Parathyroid adenoma (tissue), 2 donors: ENCODE measurements around the gene ERP29.

ENCODE experiments used
- H2AFZ ChIP-seq: fragments of 300-600 bp; sonication (generic); one replicate; pipeline ENCODE4 v1.7.0; 2017; ENCODE audit warnings: antibody characterized with exemption, mild to moderate bottlenecking
- H3K27ac ChIP-seq: fragments of 300-600 bp; sonication (generic); one replicate; pipeline ENCODE4 v1.7.0; 2017
- H3K27me3 ChIP-seq: fragments of 300-600 bp; sonication (generic); one replicate; pipeline ENCODE4 v1.7.0; 2017; ENCODE audit warnings: low read length; ENCODE audit not compliant: control insufficient read depth, insufficient read depth
- H3K36me3 ChIP-seq: fragments of 300-600 bp; sonication (generic); one replicate; pipeline ENCODE4 v1.7.0; 2017; ENCODE audit warnings: low read length; ENCODE audit not compliant: control insufficient read depth, insufficient read depth
- H3K4me1 ChIP-seq: fragments of 300-600 bp; sonication (generic); one replicate; pipeline ENCODE4 v1.7.0; 2017; ENCODE audit warnings: control low read depth
- H3K4me2 ChIP-seq: fragments of 300-600 bp; sonication (generic); one replicate; pipeline ENCODE4 v1.7.0; 2017; ENCODE audit warnings: low read length
- H3K4me3 ChIP-seq: fragments of 300-600 bp; sonication (generic); one replicate; pipeline ENCODE4 v1.7.0; 2017; ENCODE audit warnings: low read depth, low read length
- H3K79me2 ChIP-seq: fragments of 300-600 bp; sonication (generic); one replicate; pipeline ENCODE4 v1.7.0; 2017; ENCODE audit warnings: control low read depth
- H3K9ac ChIP-seq: fragments of 300-600 bp; sonication (generic); one replicate; pipeline ENCODE4 v1.7.0; 2017; ENCODE audit warnings: mild to moderate bottlenecking
- H3K9me3 ChIP-seq: fragments of 300-600 bp; sonication (generic); one replicate; pipeline ENCODE4 v1.7.0; 2017; ENCODE audit warnings: low read length; ENCODE audit not compliant: control insufficient read depth
- CTCF ChIP-seq: fragments of 300-600 bp; sonication (generic); IDR thresholded peaks from one replicate; pipeline ENCODE4 v1.7.0; 2017; ENCODE audit warnings: antibody characterized with exemption, mild to moderate bottlenecking
- donor health status: primary hyperparathyroidism.

ERP29 gene

GRCh38 chr12:112013601-112014402, 576 bp downstream of the ERP29 start:
- peak overlapping the region; percentile 72 for H3K4me2 ChIP-seq
- H3K9ac ChIP-seq, result no peak overlapping the region
- peaks cover 30% of the 10 kb centered on the region for H3K79me2 ChIP-seq
- H3K27me3 ChIP-seq, result no peaks in the 10 kb centered on the region
- peak overlapping the region; percentile 93 for H3K4me3 ChIP-seq
- H3K9me3 ChIP-seq, result no peaks in the 10 kb centered on the region
- H3K4me1 ChIP-seq, result peaks cover 22% of the 10 kb centered on the region
- no peaks in the 10 kb centered on the region for H3K36me3 ChIP-seq
- H2AFZ ChIP-seq, result peak overlapping the region; percentile 84
- no peak for TF ChIP-seq CTCF
- peak overlapping the region; percentile 95 for H3K27ac ChIP-seq

- Histone ChIP-seq H3K27ac (peak overlapping the region; percentile 77), H3K4me3 (no peak overlapping the region), H3K79me2 (peaks cover 39% of the 10 kb centered on the region), H3K36me3 (no peaks in the 10 kb centered on the region), H3K9ac (no peak overlapping the region), H3K27me3 (no peaks in the 10 kb centered on the region), H3K9me3 (no peaks in the 10 kb centered on the region), H2AFZ (no peak overlapping the region), H3K4me2 (no peak overlapping the region), H3K4me1 (peaks cover 25% of the 10 kb centered on the region)
- no peak for TF ChIP-seq CTCF
These were observed 2.7 kb downstream of the ERP29 start for GRCh38 chr12:112015938-112016337.

GRCh38 chr12:112017041-112017440, 3.8 kb downstream of the ERP29 start:
- peak overlapping the region; percentile 58 for H3K4me2 ChIP-seq
- no peaks in the 10 kb centered on the region for H3K27me3 ChIP-seq
- no peak overlapping the region for H2AFZ ChIP-seq
- H3K36me3 ChIP-seq, result no peaks in the 10 kb centered on the region
- peaks cover 34% of the 10 kb centered on the region for H3K79me2 ChIP-seq
- peak overlapping the region; percentile 8 for H3K4me3 ChIP-seq
- no peak for TF ChIP-seq CTCF
- no peaks in the 10 kb centered on the region for H3K9me3 ChIP-seq
- no peak overlapping the region for H3K9ac ChIP-seq
- H3K4me1 ChIP-seq, result peaks cover 28% of the 10 kb centered on the region
- peak overlapping the region; percentile 77 for H3K27ac ChIP-seq

- Histone ChIP-seq H3K4me3 (no peak overlapping the region), H3K36me3 (no peaks in the 10 kb centered on the region), H3K9ac (no peak overlapping the region), H2AFZ (no peak overlapping the region), H3K9me3 (no peaks in the 10 kb centered on the region), H3K27ac (no peak overlapping the region), H3K27me3 (no peaks in the 10 kb centered on the region), H3K4me1 (peaks cover 31% of the 10 kb centered on the region), H3K79me2 (peaks cover 34% of the 10 kb centered on the region), H3K4me2 (no peak overlapping the region)
- no peak for TF ChIP-seq CTCF
These were observed 5.5 kb downstream of the ERP29 start for GRCh38 chr12:112018571-112019237.
